HEK293 (cell line): Measurements from ENCODE around the gene NKAPL.

Experiments
- CTCF ChIA-PET: fragments of 350-600 bp; formaldehyde crosslinking; extraction: SDS; loops from one replicate; lab custom pipeline; 2021; ENCODE audit warnings: antibody characterized with exemption; lab: Yijun Ruan, JAX
- POLR2A ChIA-PET: fragments of 300-600 bp; formaldehyde crosslinking; extraction: SDS; loops from one replicate; lab custom pipeline; 2020; ENCODE audit warnings: antibody characterized with exemption, inconsistent platforms; lab: Yijun Ruan, JAX
- H3K27ac ChIP-seq: fragments of 200-500 bp; sonication (Bioruptor generic); 2 replicates; pipeline ENCODE4 v1.5.1; 2014; ENCODE audit warnings: low read depth, low read length, control low read depth, inconsistent platforms; ENCODE audit errors: extremely low read depth
- H3K36me3 ChIP-seq, 2 experiments: fragments of 200-500 bp in 1 of 2; sonication (Bioruptor generic) in 1 of 2; 1 replicate in 1 of 2; 2 replicates in 1 of 2; pipeline ENCODE4 v1.5.1; 2014 to 2017; ENCODE audit warnings: inconsistent platforms in 2 of 2, low read length in 2 of 2; ENCODE audit not compliant: control insufficient read depth in 2 of 2, insufficient read depth in 1 of 2
- H3K4me1 ChIP-seq: fragments of 200-500 bp; sonication (Bioruptor generic); 2 replicates; pipeline ENCODE4 v1.5.1; 2014; ENCODE audit warnings: mild to moderate bottlenecking, low read length, inconsistent platforms; ENCODE audit not compliant: control insufficient read depth, insufficient read depth
- H3K4me3 ChIP-seq: 2 replicates; pipeline ENCODE4 v1.5.1; 2011; ENCODE audit warnings: low read depth, mild to moderate bottlenecking, control low read depth, low read length, moderate library complexity
- H3K9me3 ChIP-seq: fragments of 200-500 bp; sonication (Bioruptor generic); 2 replicates; pipeline ENCODE4 v1.5.1; 2014; ENCODE audit warnings: low read depth, low read length, inconsistent platforms; ENCODE audit not compliant: control insufficient read depth, insufficient read depth
- ATF2 ChIP-seq: fragments of 450-650 bp; formaldehyde crosslinking; IDR thresholded peaks from 2 replicates; pipeline ENCODE4 v1.5.1; 2016; ENCODE audit warnings: missing biosample characterization, missing genetic modification characterization, low read depth
- GLIS2 ChIP-seq: fragments of 450-650 bp; formaldehyde crosslinking; IDR thresholded peaks from 2 replicates; pipeline ENCODE4 v1.5.1; 2016; ENCODE audit warnings: missing biosample characterization, missing genetic modification characterization
- KLF9 ChIP-seq: fragments of 450-650 bp; formaldehyde crosslinking; IDR thresholded peaks from 2 replicates; pipeline ENCODE4 v1.5.1; 2016; ENCODE audit warnings: missing biosample characterization, missing genetic modification characterization, low read depth
- MYNN ChIP-seq: fragments of 450-650 bp; formaldehyde crosslinking; IDR thresholded peaks from 2 replicates; pipeline ENCODE4 v1.5.1; 2016; ENCODE audit warnings: missing biosample characterization, missing genetic modification characterization, borderline replicate concordance
- PRDM2 ChIP-seq: fragments of 450-650 bp; formaldehyde crosslinking; IDR thresholded peaks from 2 replicates; pipeline ENCODE4 v1.5.1; 2016; ENCODE audit warnings: missing biosample characterization, missing genetic modification characterization, borderline replicate concordance
- YY1 ChIP-seq: fragments of 450-650 bp; formaldehyde crosslinking; IDR thresholded peaks from 2 replicates; pipeline ENCODE4 v1.5.1; 2018; ENCODE audit warnings: missing biosample characterization, missing genetic modification characterization
- ZBTB20 ChIP-seq: fragments of 450-650 bp; formaldehyde crosslinking; IDR thresholded peaks from 2 replicates; pipeline ENCODE4 v1.5.1; 2016; ENCODE audit warnings: missing biosample characterization, missing genetic modification characterization
- ZBTB8A ChIP-seq: fragments of 450-650 bp; formaldehyde crosslinking; IDR thresholded peaks from 2 replicates; pipeline ENCODE4 v1.5.1; 2016; ENCODE audit warnings: missing biosample characterization, missing genetic modification characterization
- ZFHX2 ChIP-seq: fragments of 450-650 bp; formaldehyde crosslinking; conservative IDR thresholded peaks from 2 replicates; pipeline ENCODE4 v1.5.1; 2016; ENCODE audit warnings: missing biosample characterization, missing genetic modification characterization
- ZIC2 ChIP-seq: fragments of 450-650 bp; formaldehyde crosslinking; IDR thresholded peaks from 2 replicates; pipeline ENCODE4 v1.5.1; 2016; ENCODE audit warnings: missing biosample characterization, missing genetic modification characterization
- ZNF140 ChIP-seq: fragments of 450-650 bp; formaldehyde crosslinking; IDR thresholded peaks from 2 replicates; pipeline ENCODE4 v1.5.1; 2016; ENCODE audit warnings: missing biosample characterization, missing genetic modification characterization
- ZNF146 ChIP-seq: fragments of 450-650 bp; formaldehyde crosslinking; IDR thresholded peaks from 2 replicates; pipeline ENCODE4 v1.5.1; 2016; ENCODE audit warnings: missing biosample characterization, missing genetic modification characterization
- ZNF18 ChIP-seq: fragments of 450-650 bp; formaldehyde crosslinking; IDR thresholded peaks from 2 replicates; pipeline ENCODE4 v1.5.1; 2016; ENCODE audit warnings: missing biosample characterization, missing genetic modification characterization
- ZNF335 ChIP-seq: fragments of 450-650 bp; formaldehyde crosslinking; conservative IDR thresholded peaks from 2 replicates; pipeline ENCODE4 v1.5.1; 2016; ENCODE audit warnings: missing biosample characterization, missing genetic modification characterization
- ZNF473 ChIP-seq: fragments of 450-650 bp; formaldehyde crosslinking; IDR thresholded peaks from 2 replicates; pipeline ENCODE4 v1.5.1; 2017; ENCODE audit warnings: missing biosample characterization, missing genetic modification characterization
- ZNF596 ChIP-seq: fragments of 450-650 bp; IDR thresholded peaks from 2 replicates; pipeline ENCODE4 v1.5.0; 2018; ENCODE audit warnings: missing biosample characterization, mild to moderate bottlenecking, missing genetic modification characterization, moderate library complexity
- ZNF600 ChIP-seq: fragments of 450-650 bp; formaldehyde crosslinking; IDR thresholded peaks from 2 replicates; pipeline ENCODE4 v1.5.1; 2016; ENCODE audit warnings: missing biosample characterization, missing genetic modification characterization
- ZNF654 ChIP-seq: fragments of 450-650 bp; formaldehyde crosslinking; IDR thresholded peaks from 2 replicates; pipeline ENCODE4 v1.5.1; 2016; ENCODE audit warnings: low read depth, missing biosample characterization, missing genetic modification characterization
- TF ChIP-seq, protein P1 (sequence below): fragments of 450-650 bp; formaldehyde crosslinking; IDR thresholded peaks from 2 replicates; pipeline ENCODE4 v1.5.1; 2016; ENCODE audit warnings: missing biosample characterization, missing genetic modification characterization
- TF ChIP-seq, protein P2 (sequence below): fragments of 450-650 bp; formaldehyde crosslinking; IDR thresholded peaks from 2 replicates; pipeline ENCODE4 v1.5.1; 2016; ENCODE audit warnings: missing biosample characterization, missing genetic modification characterization

Gene NKAPL

DNA sequence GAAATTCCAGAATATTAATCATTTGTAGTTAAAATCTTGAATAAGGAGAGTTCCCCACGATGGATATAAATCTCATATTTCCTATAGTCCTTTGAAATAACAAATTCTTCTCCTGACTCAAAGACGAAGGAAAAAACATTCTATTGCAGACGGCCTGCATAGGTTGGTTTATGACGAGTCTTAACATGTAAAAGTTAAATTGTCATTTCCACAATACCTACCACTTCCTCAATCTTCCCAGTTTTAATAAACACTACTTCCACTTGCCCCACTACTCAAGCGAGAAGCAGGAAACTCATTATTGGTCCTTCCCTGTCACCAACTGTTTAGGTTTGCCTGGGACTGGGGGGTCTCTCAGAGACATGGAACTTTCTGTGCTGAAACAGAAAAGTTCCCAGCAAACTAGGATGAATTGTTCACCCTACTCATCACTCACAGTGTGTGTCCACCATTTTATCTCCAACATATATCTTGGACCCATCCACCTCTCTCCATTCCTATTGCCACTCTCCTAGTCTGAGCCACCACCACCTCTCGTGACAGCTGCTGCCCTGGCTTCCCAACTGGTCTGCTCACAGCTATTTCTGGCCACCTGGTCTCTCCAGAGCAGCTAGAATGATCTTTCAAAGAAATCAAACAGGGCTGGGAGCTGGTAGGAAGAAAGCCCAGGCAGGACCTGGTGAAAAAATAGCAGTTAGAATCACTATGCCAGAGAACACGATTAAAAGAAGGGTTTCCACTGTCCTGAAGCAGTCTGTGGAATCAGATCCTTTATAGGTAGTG lies 49.2 kb upstream of the NKAPL start (continued):
- TF ChIP-seq ZNF18 (tag by site-specific recombination) (no peak), ZNF596 (tag by site-specific recombination) (no peak), KLF9 (tag by site-specific recombination) (no peak), ZNF140 (tag by site-specific recombination) (no peak), ATF2 (tag by site-specific recombination) (no peak), PRDM2 (tag by site-specific recombination) (no peak), ZNF146 (tag by site-specific recombination) (no peak), ZBTB8A (tag by site-specific recombination) (no peak), GLIS2 (tag by site-specific recombination) (no peak), ZNF473 (tag by site-specific recombination) (no peak)
- TF ChIP-seq, protein P1, sequence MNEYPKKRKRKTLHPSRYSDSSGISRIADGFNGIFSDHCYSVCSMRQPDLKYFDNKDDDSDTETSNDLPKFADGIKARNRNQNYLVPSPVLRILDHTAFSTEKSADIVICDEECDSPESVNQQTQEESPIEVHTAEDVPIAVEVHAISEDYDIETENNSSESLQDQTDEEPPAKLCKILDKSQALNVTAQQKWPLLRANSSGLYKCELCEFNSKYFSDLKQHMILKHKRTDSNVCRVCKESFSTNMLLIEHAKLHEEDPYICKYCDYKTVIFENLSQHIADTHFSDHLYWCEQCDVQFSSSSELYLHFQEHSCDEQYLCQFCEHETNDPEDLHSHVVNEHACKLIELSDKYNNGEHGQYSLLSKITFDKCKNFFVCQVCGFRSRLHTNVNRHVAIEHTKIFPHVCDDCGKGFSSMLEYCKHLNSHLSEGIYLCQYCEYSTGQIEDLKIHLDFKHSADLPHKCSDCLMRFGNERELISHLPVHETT (tag by site-specific recombination): no peak

DNA sequence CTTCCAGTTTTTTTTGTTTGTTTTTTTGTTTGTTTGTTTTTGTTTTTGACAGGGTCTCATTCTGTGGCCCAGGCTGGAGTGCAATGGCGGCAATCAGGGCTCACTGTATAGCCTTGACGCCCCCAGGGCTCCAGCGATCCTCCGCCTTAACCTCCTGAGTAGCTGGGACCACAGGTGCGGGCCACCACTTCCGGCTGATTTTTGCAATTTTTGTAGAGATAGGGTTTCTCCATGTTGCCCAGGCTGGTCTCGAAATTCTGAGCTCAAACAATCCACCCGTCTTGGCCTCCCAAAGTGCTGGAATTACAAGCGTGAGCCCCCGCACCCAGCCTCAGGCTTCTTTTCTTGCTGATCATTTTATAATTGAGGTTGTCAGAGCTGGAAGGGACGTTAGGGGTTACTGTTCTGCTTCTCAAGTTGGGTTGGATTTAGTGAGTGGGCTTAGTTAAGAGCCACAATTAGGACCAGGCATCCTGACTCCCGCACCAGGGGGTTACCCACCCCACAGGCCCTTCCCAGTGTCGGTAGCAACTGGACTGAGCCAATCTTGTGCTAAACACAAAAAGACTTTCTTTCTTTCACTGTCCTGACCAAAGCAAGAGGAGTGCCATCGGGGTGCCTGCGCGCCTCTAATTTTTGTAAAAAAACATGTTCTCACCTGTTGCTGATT lies 47.1 kb upstream of the NKAPL start:
- H3K9me3 ChIP-seq: no peaks in the 10 kb centered on the region
- H3K4me3 ChIP-seq: peak overlapping the region; percentile 54
- TF ChIP-seq, protein P2, sequence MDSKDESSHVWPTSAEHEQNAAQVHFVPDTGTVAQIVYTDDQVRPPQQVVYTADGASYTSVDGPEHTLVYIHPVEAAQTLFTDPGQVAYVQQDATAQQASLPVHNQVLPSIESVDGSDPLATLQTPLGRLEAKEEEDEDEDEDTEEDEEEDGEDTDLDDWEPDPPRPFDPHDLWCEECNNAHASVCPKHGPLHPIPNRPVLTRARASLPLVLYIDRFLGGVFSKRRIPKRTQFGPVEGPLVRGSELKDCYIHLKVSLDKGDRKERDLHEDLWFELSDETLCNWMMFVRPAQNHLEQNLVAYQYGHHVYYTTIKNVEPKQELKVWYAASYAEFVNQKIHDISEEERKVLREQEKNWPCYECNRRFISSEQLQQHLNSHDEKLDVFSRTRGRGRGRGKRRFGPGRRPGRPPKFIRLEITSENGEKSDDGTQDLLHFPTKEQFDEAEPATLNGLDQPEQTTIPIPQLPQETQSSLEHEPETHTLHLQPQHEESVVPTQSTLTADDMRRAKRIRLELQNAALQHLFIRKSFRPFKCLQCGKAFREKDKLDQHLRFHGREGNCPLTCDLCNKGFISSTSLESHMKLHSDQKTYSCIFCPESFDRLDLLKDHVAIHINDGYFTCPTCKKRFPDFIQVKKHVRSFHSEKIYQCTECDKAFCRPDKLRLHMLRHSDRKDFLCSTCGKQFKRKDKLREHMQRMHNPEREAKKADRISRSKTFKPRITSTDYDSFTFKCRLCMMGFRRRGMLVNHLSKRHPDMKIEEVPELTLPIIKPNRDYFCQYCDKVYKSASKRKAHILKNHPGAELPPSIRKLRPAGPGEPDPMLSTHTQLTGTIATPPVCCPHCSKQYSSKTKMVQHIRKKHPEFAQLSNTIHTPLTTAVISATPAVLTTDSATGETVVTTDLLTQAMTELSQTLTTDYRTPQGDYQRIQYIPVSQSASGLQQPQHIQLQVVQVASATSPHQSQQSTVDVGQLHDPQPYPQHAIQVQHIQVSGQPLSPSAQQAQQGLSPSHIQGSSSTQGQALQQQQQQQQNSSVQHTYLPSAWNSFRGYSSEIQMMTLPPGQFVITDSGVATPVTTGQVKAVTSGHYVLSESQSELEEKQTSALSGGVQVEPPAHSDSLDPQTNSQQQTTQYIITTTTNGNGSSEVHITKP (tag by site-specific recombination): peak; percentile 99
- TF ChIP-seq ZNF654 (tag by site-specific recombination): peak; percentile 21; the same call in 1 of the 2 replicates
- no peak for TF ChIP-seq ZNF335 (tag by site-specific recombination)
- peak; percentile 11; the same call in 1 of the 2 replicates for TF ChIP-seq YY1 (tag by site-specific recombination)
- peak; percentile 58; the same call in 1 of the 2 replicates for TF ChIP-seq ZBTB20
- TF ChIP-seq ZIC2 (tag by site-specific recombination): peak; percentile 30; the same call in 1 of the 2 replicates
- peak; percentile 71 for TF ChIP-seq ZNF600 (tag by site-specific recombination)
- TF ChIP-seq GLIS2 (tag by site-specific recombination): peak; percentile 80
- TF ChIP-seq MYNN (tag by site-specific recombination): no peak
- 0 out of 2 replicates have a peak, but pooled peaks have one; percentile 5 for TF ChIP-seq ZFHX2
- no peaks in the 10 kb centered on the region for H3K36me3 ChIP-seq
- H3K27ac ChIP-seq: peak overlapping the region; percentile 64
- ChIA-PET POLR2A (interaction anchor here (0.7 to 1.1 kb wide), 3 partner anchors 70 to 144 kb away, joined by 3 to 5 read pairs (median 3); partner anchors contain the start of gene ZKSCAN8), CTCF (interaction anchor here (0.6 to 0.9 kb wide), 4 partner anchors 11 to 70 kb away, joined by 3 to 4 read pairs (median 4); partner anchors contain the start of gene ZKSCAN8)
- no peaks in the 10 kb centered on the region for H3K4me1 ChIP-seq
